NCI-H345 (cell line): Measurements from ENCODE around the gene ABHD3.
"Not testable (repeated sequence)": the region's sequence is repeated elsewhere in the genome, so short reads cannot be mapped to it uniquely, and the experiment has no call there.

Experiments
- DNase-seq: peaks from one replicate; lab custom pipeline; 2025; lab: John Stamatoyannopoulos, UW

The ABHD3 gene

GRCh38 chr18:21704603-21705364, at the start of gene ABHD3:
Gene ABHD3, minus strand, starts transcription at chr18:21704774. Its CDS starts 109 bp downstream, at chr18:21704665.
- DNase-seq = peak; percentile 92

- no peak for DNase-seq
These were observed 43.5 kb upstream of the ABHD3 start for GRCh38 chr18:21747764-21748693.

GRCh38 chr18:21747268-21747667, 42.7 kb upstream of the ABHD3 start:
- no peak for DNase-seq

- DNase-seq = no peak
These were observed 40.7 kb upstream of the ABHD3 start for GRCh38 chr18:21745231-21745630.

GRCh38 chr18:21743166-21743832, 38.7 kb upstream of the ABHD3 start:
- no peak for DNase-seq

- DNase-seq = no peak
These were observed 37.7 kb upstream of the ABHD3 start for GRCh38 chr18:21742315-21742687.

- peak; percentile 6 for DNase-seq
These were observed 37.2 kb upstream of the ABHD3 start for GRCh38 chr18:21741562-21742314.

- DNase-seq = no peak
These were observed 36.7 kb upstream of the ABHD3 start for GRCh38 chr18:21741312-21741561.

- DNase-seq = peak; percentile 99
These were observed 36.2 kb upstream of the ABHD3 start, which contains the start of gene MIB1 for GRCh38 chr18:21740538-21741311. Gene MIB1, plus strand, starts transcription at chr18:21740792. Its CDS starts 792 bp downstream, at chr18:21741584.

GRCh38 chr18:21739604-21740537, 35.3 kb upstream of the ABHD3 start:
- DNase-seq = no peak

GRCh38 chr18:21736926-21737325, 32.4 kb upstream of the ABHD3 start:
- DNase-seq = not testable (repeated sequence)

GRCh38 chr18:21735452-21736015, 31.0 kb upstream of the ABHD3 start:
- DNase-seq = no peak

GRCh38 chr18:21733011-21733410, 28.4 kb upstream of the ABHD3 start:
- DNase-seq = no peak

GRCh38 chr18:21727702-21728101, 23.1 kb upstream of the ABHD3 start:
- DNase-seq = no peak

GRCh38 chr18:21725201-21725600, 20.6 kb upstream of the ABHD3 start:
- DNase-seq = no peak

GRCh38 chr18:21722687-21723086, 18.1 kb upstream of the ABHD3 start:
- no peak for DNase-seq

- DNase-seq = no peak
These were observed 9.9 kb upstream of the ABHD3 start for GRCh38 chr18:21714474-21714873.

GRCh38 chr18:21707130-21707529, 2.6 kb upstream of the ABHD3 start:
- not testable (repeated sequence) for DNase-seq

- DNase-seq = no peak
These were observed 1.9 kb upstream of the ABHD3 start for GRCh38 chr18:21706386-21706865.
